ENCODE data around the gene LIX1L.
A peak's percentile ranks its signal among the peaks of the same experiment; 100 is the strongest.

LIX1L gene

DNA sequence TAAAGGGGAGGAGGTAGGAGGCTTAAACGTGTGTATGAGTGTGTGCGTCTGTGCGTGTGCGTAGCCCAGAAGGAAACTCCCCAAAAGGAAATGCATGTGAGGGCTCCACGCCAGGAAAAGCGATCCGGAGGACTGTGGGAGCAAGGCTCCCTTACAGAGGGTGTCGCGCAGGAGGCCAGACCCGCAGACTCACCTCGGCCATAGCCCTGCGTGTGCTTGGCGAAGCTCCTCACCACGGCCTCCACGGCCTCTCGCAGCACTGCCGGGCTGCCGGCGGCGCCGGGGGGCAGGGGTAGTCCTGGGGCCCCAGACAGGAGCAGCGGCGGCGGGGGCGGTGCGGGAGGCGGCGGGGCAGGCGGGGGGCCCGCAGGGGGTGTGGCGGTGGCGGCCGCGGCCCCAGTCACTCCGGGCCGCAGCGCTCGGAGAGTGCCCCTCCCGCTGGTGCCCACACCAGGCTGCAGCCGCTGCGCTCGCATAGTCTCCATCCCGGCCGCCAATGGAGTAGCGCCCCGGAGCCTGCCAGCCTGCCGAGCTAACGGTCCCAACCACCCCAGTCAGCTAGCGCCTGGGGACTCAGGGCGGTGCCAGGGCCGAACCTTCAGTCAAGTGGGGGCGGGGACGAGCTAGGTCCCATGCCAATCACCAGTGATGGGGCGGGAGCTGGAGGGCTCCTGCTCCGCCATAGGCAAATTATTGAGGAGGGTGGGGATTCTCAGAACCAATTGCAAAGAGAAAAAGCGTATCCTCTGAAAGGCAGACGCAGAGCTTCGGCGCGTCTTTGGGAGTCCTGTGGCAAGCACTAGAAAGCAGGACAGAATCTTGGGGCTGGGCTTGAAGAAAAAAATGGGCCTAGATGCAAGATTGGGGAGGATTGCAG is at the start of gene LIX1L:
LIX1L (minus strand) TSS at position 575 of the 877 bp plus-strand sequence; CDS start at position 485, 90 bp downstream.
- DNase-seq (ENCODE audit: low spot score), result peak; percentile 95

DNA sequence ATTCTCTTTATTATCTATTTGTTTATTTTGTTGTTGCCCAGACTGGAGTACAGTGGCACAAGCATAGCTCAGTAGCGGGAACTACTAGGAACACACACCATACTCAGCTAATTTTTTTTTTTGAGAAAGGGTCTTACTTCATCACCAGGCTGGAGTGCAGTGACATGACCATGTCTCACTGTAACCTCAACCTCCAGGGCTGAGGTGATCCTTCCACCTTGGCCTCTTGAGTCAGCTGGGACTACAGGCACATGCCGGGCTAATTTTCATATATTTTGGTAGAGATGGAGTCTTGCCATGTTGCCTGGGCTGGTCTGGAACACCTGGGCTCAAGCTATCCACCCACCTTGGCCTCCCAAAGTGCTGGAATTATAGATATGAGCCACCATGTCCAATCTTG is 43.9 kb upstream of the LIX1L start:
- no peak for DNase-seq (ENCODE audit: low spot score)

DNA sequence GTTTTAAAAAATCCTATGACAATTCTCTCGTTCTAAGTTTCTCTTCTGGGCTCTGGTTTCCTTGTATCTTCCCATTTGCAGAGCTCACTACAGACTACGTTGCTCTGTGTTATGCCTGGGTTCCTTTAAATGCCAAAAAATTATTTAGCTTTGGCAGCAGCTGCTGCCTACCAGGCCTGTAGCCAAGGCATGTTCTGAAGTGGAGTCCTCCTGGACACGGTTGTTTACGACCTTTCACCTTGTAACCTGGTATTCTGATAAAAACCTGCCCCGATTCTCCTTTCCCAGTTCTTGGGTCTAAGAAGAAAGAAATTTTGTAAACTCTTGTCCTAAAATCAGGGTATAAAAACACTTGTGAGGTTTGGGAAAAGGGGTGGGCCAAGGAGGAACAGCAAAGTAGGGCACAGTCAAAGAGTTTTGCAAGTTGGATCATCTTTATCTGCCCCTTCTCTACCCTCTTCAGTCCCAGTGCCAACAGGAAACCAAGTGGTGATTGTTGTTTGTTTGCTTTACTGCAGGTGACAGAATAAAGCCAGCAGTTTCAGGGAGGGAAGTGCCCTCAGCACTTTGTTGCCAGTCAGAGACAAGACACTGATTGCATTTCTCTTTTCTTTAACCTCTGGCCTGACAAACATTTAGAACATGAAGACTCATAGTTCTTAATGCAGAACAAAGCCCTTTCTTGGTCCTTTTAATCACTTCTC is 41.7 kb upstream of the LIX1L start:
- DNase-seq (ENCODE audit: low spot score), result no peak

DNA sequence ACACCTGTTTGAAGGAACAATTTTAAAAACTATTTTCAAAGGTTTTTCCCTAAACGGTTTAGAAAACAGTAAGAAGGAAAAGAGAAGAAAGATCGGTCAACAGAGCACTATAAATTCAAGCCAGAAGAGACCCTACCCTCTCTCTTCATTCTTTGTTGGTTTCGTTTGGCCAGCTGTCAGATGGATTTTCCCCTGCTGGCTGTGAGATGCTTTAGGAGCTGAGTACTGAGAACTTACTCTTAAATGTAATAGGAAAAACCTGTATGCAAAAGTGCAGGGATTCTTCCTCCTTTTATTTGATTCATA is 39.9 kb upstream of the LIX1L start:
- DNase-seq (ENCODE audit: low spot score), result no peak

DNA sequence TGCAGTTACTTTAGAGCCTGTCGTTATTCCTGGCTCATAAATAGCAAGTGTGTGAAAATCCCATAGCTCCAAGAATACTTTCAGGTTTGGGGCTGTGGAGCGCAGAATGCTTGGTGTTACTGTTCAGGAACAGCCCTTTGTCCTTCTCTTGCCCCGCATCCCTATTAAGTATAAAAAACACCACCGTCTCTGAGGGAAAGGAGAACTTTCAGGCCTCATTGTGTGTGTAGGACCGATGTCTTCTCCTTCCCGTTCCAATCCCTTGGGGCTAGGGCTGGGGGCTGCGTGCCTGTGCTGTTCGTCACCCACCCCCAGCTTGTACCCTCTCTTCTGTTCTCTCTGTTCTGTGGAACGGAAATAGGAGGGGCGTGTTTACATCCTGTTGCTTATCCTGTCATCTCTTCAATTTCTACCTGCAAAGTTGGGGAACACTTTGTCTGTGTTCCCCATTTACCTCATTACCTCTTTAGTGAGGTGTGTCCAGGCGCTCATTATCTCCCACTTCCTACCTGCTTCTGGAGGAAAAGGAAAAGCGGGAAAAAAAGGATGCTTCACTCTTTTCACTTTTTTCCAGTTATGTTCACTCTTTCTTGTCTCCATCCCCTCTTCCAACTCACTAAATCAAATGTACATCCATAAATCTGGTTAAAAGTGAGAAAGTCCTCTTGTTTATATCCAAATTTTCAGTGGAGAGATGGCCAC is 39.4 kb upstream of the LIX1L start:
- DNase-seq (ENCODE audit: low spot score), result peak; percentile 42

DNA sequence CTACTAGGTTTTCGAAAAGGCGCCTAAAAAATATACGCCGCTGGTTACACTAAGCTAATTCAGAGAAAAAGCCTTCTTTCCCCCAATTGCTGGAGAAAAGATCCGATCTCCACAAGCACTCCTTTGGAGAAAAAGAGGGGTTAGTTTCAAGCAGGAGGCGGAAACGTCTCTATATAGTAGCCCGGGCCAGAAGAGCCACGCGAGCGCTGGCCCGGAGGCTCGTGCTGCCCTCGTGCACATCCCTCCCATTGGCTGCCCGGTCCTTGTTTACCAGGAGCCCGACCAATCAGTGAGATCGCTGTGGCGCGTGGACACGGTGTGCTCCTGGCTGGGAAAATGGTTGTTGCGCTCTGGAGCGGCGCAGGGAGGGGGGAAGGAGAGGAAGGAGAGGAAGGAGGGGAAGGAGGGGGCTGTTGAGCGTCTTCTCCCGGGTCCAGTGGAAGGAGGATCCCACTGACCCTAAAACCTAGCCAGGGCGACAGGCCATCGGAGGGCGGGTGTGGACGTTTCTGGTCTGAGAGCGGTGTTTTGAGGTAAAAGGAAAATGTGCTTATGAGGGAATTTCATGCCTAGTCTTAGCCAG is 38.7 kb upstream of the LIX1L start, which contains the start of gene TXNIP:
TXNIP (minus strand) TSS at position 147 of the 583 bp plus-strand sequence. CDS start 313 bp downstream, outside the sequence.
- peak; percentile 100 for DNase-seq (ENCODE audit: low spot score)

DNA sequence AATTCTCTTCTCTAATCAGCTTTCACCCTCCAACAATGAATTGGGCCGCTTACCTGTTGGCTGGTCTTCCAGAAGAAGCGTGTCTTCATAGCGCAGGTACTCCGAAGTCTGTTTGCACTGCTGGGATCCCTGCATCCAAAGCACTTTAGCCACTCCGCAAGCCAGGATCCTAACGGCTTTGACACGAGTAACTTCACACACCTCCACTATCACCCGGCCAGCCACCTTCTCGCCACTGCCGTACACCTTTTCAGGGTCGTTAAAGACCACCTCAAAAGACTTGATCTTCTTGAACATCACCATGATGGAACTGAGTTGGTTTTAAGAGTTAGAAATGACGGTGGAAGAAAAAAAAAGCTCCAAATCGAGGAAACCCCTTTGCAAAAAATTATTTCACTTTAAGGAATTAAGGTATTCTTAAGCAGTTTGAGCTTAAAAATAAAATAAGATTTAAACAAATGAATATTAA is 38.2 kb upstream of the LIX1L start:
- DNase-seq (ENCODE audit: low spot score), result no peak

DNA sequence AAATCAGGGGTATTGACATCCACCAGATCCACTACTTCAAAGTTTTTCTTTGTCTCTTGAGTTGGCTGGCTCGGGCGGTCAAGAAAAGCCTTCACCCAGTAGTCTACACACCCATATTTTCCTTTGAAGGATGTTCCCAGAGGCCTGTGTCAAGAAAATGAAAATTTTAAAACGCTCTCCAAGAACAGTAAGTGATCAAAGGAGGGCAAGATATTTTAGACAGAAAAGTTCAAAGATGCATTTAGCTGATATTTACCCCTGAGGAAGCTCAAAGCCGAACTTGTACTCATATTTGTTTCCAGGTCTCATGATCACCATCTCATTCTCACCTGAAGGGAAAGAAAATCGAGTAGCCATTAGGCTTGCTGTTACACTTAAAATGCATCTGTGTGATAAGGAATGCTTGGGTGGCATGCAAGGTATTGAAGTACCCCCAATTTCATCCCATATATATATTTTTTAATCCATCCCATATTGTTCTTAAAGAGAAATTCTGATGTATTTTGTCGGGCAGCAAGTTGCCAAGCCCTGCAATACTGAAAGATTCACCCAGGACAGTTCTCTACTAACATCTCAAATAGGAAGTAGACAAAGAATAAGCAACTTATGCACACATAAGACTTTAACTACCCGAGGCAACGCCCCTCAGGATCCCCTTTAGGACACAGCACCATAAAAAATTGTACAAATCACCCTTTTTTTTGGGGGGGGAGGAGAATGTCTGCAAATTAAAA is 37.5 kb upstream of the LIX1L start:
- no peak for DNase-seq (ENCODE audit: low spot score)

DNA sequence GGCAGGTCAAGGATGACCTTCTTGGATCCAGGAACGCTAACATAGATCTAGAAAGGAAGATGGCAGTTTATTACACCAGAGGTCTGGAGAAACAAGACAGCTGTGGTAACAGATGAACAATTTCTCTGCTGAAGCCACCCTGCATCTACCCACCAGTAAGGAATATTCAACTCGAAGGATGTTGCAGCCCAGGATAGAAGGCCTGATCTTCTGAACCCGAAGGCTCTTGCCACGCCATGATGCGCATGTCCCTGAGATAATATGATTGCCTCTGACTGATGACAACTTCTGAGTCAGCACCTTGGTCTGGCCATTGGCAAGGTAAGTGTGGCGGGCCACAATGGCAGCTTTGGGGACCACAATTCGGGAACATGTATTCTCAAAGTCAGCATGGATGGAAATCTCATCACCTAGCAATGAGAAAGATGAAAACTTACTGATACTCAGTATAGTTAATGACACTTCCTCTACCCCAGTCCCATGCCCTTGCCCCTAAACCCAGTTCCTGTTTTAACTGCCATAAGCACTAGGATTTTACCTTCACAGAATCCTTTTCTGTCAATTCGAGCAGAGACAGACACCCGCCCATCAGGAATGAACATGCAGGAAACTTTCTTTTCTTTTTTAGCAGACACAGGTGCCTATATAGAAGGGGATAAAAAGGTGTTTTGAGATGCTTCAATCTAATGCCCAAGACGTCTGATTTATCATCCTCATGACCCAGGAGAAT is 36.7 kb upstream of the LIX1L start:
- DNase-seq (ENCODE audit: low spot score), result no peak

DNA sequence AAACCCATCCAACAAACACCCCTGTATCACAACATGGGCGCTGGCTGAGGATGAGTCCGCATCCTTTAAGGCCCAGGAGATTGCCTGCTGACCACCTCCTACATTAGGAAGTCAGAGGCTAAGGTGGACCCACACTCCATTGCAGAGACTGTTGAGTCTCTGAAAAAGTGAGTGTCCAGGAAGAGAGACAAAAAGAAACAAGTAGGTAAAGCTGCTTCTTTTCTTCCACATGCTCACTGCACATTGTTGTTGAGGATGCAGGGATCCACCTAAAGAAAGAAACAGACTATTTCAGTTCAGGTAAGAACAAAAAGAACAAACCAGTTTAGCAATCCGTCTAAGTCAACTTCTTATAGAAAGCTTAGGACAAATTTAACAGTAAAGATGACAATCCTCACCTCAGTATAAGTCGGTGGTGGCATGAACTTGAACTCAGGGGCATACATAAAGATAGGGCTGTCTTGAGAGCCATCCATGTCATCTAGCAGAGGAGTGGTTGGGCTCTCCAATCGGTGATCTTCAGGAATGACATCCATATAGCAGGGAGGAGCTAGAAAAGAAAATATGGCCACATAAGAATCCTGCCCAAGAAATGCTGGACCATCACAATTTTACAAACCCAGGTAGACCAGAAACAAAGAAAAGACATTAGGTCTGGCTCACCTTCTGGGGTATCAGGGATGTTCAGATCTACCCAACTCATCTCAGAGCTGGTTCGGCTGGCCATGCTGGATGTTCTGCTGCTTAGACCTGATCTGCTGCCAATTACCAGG is 36.0 kb upstream of the LIX1L start:
- no peak for DNase-seq (ENCODE audit: low spot score)

DNA sequence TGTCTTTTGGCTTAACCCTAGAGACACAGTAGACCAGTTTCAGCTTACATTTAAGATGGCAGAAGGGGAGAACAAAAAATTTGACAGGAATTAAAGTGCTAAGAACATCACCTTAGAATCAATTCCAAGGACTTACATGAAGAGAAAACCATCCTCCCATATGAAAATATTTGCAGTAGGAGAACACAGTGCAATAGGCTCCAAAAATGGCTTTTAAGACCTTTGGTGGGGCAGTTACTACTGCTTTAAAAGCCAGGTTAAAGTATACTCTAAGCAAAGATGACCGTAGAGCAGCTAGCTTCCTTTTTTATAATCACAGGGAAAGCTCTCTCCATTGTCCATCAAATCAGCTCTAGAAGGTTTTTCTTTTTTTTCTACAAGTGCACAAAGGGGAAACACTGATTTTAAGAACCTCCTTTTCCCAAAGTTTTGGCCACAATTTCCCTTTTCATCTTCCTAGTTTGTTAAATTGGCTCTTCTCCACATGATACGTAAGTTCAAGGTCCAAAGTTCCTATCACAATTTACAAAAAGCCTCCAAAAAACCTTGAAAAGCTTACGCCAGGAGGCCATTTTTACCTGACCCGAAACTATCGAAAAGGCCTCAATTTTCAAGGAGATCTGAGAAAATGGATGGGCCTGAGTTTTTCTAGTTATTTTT is 35.3 kb upstream of the LIX1L start:
- DNase-seq (ENCODE audit: low spot score), result no peak

DNA sequence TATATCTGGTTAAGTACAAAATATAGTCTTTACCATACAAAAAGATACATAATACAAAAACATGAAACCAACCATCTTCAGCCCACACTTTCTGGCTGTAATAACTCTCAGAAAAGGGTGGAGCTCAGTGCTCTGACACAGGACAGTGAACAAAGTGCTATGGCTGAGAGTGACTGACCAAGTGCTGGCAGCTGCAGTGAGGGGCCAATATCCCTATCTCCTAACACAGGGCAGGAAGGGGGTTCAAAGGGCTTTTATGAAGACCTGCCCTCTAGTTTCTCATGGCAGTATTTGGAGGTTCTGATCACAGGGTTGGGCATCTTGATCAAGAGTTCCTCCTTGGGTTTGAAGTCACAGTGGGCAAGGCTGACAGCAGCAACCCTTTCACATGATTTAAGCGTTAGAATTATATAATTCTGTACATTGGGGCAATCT is 34.7 kb upstream of the LIX1L start:
- DNase-seq (ENCODE audit: low spot score), result no peak

DNA sequence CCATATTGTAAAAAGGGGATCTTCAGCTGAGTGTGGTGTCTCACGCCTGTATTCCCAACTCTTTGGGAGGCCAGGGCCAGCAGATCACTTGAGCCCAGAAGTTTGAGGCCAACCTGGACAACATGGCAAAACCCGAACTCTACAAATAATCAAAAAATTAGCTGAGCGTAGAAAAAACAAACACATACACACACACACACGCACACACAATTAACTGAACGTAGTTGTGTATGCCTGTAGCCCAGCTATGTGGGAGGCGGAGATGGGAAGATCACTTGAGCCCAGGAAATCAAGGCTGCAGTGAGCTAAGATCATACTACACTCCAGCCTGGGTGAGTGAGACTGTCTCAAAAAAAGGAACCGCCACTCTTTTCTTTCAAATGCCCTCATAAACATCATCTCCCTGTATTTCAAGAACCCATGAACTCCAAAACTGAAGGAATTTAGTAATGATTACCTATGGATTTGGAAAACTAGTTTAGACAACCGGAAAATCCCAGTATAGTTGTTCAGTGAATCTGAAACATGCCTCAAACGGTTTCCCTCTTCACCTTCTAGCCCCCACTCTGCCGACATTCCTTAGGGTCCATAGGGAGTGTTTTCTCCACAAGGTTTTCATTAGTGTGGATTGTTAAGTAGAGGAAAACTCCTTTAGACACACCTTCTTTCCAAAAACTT is 34.1 kb upstream of the LIX1L start:
- no peak for DNase-seq (ENCODE audit: low spot score)

DNA sequence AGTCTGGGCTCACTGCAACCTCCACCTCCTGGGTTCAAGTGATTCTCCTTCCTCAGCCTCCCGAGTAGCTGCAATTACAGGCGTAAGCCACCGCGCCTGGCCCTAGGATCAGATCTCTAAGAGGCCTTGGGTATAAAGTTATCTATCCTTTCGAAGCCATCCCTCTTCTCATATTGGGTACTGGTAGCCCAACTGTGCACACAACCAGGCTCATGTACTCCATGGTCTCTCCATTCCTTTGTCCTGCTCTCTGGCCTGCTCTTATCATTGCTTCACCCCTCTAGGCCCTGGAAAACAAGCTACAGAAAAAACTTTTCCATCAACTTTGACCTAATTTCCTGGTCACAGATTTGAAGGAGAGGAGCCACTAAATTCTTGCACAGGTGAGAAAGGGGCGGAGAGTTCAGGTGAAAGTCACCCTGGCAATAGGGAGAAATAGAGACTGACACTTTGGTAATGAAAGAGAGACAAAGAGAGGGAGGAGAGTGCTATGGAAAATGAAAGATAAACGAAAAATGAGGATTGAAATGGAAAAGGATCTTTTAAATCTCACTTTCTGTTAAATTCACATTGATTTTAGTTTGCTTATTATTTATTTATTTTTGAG is 32.5 kb upstream of the LIX1L start:
- DNase-seq (ENCODE audit: low spot score), result no peak

DNA sequence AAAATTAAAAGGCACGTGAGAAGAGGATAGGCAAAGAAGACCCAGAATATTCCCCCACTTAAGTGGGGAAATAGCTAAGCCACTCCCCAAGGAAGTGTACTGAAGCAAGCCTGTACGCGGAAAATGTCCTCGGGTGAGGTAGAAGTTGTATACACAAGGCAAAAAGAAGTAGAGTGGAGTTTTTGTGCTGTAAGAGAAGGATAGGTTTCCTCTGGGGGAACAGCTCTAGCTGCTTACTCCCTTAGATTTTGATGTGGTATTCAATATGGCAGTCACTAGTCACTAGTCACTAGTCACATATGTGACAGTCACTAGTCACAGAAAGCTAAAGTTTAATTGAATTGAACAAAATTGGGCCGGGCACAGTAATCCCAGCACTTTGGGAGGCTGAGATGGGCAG is 31.0 kb upstream of the LIX1L start:
- DNase-seq (ENCODE audit: low spot score), result no peak

DNA sequence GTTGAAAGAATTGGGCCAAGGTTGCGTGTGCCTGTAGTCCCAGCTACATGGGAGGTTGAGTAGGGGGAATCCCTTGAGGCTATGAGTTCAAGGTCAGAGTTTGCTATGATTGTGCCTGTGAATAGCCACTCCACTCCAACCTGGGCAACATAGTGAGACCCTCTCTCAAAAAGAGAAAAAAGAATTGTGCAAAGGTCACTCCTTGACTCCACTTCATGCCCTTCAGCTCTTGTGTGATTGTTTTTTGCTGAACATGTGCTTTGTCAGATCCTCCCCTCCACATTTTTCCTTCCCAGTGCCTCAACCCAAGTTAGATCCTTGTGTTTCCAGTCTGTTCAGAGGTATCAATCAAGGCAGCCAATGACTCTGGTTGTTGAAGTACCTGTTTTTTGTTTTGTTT is 30.1 kb upstream of the LIX1L start:
- no peak for DNase-seq (ENCODE audit: low spot score)

DNA sequence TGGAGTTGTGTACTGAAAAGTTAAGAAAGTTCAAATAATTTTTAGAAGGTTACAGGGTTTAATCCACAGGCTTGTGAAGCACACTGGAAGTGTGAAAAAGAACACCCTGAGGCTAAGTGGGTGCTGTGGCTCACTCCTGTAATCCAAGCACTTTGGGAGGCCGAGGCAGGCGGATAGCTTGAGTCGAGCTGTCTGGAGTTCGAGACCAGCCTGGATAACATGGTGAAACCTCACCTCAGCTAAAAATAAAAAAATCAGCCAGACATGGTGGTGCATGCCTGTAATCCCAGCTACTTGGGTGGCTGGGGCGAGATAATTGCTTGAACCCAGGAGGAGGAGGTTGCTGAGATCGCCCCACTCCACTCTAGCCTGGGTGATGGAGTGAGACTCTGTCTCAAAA is 28.7 kb upstream of the LIX1L start:
- no peak for DNase-seq (ENCODE audit: low spot score)

Data from iPS-NIHi11 (cell line).